ENCODE data around the gene TRIP6.
"Not testable (repeated sequence)": the region's sequence is repeated elsewhere in the genome, so short reads cannot be mapped to it uniquely, and the experiment has no call there.

The TRIP6 gene

DNA sequence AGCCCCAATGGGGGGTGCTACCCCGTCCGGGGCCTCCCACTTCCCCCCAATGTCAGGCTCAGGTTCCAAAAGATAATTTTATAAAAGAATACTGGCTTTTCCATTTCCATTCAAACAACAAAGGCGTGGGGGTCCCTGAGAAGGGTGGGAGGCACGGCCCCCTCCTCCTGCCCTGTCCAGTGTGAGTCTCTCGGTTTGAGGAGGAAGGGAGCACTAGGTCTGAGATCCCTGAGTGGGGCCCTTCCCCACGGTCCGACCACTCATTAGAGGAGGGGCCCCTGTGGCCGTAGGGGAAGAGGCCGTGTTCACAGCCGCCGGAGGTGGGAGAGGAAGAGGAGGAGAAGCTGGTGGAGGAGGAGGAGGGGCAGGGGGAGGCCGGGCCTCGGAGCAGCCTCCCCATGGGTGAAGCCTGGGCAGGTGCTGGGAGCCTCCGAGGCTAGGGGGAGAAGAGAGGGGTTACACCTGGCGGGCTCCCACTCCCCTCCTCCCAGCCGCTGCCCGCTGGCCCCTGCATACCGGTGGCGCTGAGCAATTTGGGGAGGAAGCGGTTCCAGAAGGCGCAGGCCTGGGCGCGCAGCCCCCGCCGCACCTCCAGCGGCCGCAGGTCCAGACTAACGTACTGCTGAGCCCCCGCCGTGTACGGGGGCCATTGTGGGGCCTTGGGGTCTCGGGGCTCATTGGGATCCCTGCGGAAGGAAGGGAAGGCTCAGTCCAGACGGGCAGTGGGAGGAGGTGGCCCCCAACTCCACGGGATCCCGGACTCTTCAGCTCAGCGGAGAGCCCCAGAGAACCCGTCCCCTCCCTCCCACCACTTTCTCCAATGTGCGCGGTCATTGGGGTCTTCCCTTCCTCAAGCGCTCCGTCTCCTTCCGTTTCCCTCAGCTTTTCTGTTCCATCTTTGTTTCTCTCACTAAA is 23.7 kb downstream of the TRIP6 start:
- peak; percentile 15 for DNase-seq (ENCODE audit: low spot score)

DNA sequence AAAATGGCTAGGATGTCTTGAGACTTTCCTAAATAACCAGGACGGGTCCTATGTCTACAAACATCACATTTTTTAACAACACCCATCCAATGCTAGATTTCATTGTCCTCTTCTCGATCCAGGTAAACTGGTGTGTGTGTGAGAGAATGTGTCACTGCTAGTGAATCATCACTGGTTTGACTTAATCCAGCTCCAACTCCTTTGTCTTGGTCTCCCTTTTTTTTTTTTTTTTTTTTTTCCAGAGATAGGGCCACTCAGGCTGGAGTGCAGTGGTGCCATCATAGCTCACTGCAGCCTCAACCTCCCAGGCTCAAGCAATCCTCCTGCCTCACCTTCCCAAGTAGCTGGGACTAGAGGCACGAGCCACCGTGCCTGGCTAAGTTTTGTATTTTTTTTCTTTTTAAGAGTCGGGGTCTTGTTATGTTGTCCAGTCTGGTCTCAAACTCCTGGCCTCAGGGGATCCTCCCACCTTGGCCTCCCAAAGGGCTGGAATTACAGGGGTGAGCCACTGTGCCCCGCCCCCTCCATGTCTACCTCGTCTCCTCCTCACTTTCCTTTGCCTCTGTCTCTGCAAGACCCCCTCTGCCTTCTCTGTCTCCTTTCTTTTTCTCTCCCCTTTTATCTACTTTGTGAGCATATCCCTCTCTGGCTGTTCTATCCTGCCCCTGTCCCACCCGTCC is 24.5 kb downstream of the TRIP6 start:
- DNase-seq (ENCODE audit: low spot score), result peak; percentile 25

DNA sequence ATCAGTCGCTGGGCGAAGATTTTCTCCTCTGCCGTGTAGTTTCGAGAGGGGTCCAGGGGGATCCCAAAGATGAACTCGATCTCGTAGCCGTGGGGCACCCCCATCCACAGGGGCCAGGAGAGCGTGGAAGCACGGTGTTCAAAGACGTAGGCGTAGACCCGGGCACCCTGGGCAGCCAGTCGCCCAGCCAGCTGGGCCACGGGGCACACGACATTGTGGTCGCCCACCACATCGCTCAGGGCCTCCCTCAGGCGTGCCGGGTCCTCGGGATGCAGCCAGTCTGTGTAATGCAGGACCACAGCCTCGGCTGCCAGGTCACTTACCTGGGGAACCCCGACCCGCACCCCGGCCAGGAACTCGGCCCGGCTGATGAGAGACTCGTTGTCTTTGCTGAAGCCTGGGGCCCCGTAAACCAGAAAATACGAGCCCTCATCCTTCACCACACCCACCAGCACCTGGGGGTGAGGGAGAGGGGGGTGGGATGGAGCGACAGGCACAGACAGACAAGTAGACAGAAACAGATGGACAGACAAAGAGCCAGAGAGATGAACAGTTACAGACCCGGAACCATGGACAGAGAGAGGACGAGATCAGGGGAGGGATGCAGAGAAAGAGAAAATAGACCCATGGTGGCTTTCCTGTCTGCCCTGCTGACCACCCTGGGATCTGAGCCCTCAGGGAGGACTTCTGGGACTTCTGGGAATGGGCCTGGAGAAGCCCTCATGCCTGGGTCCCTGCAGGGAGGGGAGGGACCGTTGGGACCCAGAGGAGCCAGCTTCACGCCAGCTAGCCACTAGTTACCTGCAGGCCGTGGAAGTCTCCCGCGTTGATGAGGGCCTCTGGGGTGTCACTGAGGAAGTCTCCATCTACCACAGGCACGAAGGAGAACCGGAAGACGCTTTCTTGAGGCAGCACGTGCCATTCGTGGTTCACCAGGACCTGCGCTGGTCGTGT is 25.5 kb downstream of the TRIP6 start:
- peak; percentile 3 for DNase-seq (ENCODE audit: low spot score)

DNA sequence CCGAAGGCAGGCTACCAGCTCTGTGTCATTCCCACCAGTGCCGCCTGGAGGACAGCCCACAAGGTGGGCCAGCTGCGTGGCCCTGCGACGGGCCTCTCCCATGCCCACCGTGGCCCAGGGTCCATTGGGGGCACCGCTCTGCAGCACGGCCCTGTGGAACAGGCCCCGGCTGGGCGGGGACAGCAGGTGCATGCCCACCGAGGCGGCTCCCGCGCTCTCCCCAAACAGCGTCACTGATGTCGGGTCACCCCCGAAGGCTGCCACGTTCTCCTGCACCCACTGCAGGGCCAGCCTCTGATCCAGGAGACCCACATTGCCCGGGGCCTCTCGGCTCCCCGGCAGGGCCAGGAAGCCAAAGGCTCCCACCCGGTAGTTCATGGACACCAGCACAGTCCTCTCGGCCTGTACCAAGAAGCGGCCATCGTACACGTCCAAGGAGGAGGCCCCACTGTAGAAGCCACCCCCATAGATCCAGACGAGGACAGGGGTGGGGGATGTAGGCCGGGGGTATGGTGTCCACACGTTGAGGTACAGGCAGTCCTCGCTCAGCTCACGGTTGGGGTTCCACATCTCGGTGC is 26.2 kb downstream of the TRIP6 start:
- DNase-seq (ENCODE audit: low spot score), result no peak

DNA sequence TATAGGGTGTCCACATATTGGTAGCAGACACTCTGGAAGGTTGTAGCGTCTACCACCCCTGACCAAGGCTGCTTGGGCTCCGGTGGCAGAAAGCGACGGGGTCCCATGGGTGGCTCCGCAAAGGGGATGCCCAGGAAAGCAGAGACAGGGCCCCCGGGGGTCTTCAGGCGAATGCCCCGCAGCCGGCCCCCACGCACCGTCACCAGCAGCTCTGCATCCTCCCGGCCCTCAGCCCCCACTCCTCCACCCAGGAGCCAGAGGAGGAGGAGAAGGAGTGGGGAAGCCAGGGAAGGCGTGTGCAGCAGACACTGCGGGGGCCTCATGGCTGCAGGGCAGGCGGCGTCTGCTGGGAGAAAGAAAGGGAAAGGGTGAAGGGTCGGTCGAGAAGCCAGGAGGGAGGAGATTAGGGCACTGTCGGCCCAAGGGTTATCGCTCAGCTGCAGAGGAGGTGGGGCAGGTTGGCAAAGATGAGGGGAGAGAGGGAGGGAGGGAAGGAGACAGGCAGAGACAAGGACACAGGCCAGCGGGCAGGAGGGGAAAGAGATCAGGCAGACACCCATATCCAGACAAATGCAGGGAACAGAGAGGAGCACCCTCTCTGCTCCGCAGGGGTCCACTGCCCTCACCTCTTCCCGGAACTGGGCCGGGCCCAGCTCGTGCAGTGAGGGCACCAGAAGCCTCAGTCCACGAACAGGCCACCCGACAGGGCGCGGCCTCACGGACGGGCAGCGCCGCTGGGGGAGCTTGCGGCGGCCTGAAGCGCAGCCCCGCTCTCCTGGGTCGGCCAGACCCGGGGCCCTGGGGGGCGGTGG is 26.9 kb downstream of the TRIP6 start:
- DNase-seq (ENCODE audit: low spot score), result peak; percentile 5

DNA sequence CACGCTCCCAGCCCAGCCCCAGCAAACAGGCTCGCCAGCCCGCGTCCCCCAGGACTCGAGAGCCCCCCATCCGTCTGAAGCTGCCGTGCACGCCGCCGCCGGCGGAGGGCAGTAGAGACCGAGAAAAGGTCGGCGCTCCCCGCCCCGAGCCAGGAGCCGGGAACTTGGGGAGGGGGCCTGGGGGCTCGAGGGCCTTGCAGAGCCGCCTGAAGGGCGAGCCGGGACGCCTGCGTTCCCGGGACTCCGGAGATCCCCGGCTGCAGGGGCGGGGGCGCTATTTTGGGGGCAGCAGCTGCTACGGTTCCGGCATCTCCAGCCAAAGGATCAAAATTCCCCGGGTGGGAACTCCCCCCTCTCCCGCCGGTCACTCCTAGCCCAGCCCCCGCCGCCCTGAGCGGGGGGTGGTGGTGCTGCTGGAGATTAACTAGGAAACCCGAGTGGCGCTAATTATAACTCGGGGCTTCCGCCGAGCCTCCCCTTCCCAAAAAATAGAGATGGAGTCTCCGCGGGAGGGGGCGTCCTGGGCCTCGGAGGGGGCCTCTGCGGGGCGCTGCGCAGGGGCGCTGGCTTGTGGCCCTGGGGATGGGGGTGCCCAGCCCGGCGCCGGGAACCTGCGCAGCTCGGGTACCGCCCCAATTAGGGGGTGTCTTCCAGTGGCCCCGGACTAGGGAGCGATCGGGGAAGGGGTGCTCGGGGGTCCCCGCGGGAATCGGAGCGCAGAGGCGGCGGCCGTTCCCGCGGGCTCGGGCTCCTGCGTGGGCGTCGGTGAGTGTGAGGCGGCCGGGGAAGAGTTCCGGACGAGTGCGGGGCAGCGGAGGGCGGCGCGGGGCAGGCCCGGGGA is 27.9 kb downstream of the TRIP6 start:
- DNase-seq (ENCODE audit: low spot score), result peak; percentile 70

DNA sequence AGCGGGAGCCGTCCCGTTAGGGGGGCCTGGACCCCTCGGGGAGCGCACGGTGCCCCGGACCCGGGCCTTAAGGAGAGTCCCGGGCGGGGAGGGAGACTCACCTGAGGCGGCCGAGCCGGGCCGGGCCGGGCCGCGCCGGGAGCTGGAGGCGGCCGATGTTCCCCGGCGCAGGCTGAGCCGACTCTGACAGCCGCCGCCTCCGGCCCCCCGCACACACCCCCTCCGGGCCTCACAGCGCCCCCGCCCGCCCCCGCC is 28.4 kb downstream of the TRIP6 start, which contains the start of gene ACHE:
TSS of gene ACHE (minus strand) at position 188 of the 255 bp plus-strand sequence. CDS start 1,656 bp downstream, outside the sequence.
- DNase-seq (ENCODE audit: low spot score), result no peak

DNA sequence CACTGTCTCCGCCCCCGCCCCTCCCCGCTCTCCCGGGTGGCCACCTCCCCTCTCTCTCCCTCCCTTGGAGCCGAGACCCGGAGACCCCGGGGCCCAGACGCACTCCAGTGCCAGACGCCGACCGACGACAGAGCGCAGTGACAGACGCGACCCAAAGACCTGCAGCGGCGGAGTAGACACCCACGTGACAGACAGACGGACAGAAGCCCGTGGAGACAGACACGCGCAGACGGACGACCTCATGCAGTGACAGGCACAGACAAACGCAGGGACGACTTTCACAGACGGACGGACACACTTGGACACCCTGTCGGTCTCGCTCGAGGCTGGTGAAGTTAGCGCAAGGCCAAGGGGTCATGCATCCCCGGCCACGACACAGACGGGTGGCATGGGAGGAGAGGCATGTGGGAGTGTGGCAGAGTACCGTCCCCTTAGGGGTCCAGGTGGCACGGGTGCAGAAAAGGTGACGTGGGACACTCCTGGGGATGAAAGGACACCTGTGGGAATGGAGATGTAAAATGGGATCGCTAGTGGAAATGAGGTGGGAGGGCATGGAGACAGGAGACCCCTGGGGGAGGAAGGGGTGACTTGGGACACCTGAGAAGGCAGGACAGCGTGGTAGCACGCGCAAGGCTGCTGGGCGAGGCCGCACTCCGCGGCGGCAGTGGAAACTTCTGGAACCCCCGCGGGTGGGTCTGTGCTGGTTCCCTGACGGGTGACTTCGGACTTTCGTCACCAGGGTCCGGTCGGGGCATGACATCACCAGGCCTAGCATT is 29.0 kb downstream of the TRIP6 start:
- DNase-seq (ENCODE audit: low spot score), result no peak

DNA sequence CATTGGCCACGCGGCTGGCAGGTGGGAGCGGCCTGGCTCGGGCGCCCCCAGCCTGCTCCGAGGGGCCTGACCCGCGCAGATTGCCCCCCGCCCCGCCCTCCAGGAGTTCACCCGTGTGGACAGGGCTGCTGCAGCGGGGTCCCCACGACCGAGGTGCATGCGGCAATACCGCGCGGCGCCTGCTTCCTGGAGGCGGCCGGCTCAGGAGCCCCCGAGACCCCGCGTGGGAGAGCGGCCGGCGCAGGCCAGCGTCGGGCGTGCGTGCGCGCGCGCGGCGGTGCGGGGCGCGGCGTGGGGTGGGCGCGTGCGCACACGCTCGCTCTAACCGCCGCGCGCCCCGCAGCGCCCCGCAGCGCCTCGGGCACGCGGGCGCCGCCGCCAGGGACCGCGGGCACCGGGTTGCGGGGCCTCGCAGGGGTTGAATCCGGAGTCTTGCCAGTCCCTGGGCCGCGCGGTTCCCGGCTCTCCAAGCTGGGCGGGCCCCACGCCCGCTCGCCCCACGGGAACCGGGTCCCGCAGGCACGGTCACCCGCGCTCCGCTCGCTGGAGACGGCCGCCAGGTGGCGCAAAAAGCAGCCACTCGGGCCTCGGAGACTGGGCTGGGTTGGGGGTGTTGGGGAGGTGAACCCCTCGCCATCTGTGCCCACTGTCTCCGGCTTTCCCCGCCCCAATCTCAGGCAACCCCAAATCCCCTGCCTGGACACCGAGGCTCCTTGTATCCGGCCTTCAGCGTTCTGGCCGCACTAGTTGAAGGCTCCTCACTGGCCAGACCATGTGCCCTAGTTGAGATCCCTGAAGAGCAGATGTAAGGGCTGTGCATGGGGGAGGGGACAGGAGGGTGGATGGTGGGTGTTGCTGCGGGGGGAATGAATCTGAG is 29.8 kb downstream of the TRIP6 start:
- peak; percentile 63 for DNase-seq (ENCODE audit: low spot score)

DNA sequence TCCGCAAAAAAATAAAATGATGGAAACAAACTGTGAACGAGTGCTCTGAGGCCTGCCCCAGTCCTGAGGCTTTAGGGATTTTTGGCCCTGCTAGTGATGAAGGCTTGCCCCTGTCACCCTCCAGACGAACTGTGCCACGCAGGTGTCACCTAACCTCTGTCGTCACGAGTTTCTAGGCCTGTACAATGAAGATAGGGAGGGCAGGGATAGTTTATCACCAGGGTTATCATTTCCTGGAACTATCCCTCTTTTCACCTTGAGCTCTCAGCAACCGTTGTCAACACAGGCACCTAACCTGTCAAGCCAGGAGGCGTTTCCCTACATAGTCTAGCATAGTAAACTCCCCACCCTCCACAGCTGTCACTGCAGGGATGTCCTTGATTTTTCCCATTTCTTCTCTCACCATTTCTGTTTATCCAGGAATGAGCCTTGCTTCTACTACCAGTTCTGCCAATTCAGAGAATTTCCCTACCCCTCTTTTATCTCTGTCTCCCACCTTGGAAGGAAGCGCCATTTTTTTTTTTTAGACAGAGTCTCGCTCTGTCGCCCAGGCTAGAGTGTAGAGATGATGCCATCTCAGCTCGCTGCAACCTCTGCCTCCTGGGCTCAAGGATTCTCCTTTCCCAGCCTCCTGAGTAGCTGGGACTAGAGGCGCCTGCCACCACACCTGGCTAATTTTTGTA is 30.7 kb downstream of the TRIP6 start:
- DNase-seq (ENCODE audit: low spot score), result no peak

DNA sequence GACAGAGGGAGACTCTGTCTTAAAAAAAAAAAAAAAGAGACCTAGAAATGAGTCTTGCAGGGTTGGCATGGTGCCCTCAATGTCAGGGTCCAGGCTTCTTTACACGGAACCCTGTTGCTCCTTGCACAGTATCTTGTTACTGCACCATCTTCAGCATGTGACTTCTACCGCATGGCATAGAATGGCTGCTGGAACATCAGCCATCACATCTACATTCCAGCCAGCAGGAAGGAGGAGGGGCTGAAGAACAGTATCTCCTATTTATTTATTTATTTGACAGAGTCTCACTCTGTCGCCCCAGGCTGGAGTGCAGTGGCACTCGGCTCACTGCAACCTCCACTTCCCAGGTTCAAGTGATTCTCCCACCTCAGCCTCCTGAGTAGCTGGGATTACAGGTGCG is 32.2 kb downstream of the TRIP6 start:
- DNase-seq (ENCODE audit: low spot score), result no peak

DNA sequence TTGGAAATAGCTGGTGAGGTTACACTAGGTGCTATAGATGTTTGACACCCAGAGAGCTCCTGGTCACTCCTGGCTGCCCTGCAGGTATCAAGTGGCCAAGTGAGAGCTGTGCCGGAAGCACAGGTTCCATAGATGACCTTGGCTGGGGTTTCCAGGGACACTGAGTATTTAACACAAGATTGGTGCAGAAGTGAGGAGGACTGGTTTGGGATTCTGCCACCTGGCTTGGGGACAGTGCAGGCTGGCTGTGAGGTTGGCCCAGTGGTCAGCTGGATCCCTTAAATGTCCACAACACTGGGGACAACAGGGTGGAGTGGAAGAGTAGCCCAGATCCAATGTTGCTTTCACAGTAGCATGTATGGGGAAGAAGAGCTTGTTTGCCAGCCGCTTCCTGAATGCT is 33.8 kb downstream of the TRIP6 start:
- DNase-seq (ENCODE audit: low spot score), result no peak

DNA sequence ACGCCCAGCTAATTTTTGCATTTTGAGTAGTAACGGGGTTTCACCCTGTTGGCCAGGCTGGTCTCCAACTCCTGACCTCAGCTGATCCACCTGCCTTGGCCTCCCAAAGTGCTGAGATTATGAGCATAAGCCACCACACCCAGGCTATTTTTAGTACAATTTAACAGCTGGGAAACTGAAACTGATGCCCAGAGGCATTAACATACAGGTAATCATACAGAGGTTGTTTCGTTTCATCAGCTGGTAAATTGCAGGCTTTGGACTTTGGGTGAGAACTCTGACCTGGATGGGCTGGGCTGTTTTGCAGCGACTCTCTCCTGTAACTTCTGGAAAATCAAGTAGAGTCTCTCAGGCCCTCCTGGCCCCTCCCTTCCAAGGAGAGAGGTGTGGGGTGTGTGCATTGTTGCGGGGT is 34.7 kb downstream of the TRIP6 start:
- DNase-seq (ENCODE audit: low spot score), result peak; percentile 2

DNA sequence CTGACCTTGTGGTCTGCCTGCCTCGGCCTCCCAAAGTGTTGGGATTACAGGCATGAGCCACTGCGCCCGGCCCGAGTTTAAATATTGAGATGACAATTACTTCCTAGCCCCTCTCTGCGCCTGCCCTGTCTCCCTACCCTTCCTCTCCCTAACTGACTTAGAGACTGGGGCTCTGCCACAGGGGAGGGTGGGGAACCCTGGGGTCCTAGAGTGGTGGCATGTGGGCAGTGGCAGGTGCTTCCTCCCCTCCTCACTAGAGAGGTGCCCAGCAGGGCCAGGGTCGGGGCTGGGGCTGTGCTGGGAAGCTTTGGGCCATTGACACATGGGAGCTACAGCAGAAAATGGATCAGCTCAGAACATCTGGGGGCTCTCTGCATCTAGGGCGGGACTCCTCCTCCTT is 35.5 kb downstream of the TRIP6 start:
- DNase-seq (ENCODE audit: low spot score), result peak; percentile 1

DNA sequence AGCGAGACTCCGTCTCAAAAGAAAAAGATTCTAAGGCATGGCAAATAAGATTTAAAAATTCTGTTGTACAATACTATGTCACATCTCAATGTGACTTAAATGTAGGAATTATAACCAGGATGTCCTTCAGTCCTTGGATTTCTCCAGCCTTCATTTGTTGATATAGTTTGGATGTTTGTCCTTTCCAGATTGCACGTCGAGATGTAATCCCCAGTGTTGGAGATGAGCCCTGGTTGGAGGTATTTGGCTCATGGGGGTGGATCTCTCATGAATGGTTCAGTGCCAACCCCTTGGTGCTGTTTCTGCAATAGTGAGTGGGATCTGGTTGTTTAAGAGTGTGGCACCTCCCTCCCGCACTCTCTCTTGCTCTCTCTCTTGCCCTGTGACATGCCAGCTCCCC is 41.3 kb downstream of the TRIP6 start:
- no peak for DNase-seq (ENCODE audit: low spot score)

DNA sequence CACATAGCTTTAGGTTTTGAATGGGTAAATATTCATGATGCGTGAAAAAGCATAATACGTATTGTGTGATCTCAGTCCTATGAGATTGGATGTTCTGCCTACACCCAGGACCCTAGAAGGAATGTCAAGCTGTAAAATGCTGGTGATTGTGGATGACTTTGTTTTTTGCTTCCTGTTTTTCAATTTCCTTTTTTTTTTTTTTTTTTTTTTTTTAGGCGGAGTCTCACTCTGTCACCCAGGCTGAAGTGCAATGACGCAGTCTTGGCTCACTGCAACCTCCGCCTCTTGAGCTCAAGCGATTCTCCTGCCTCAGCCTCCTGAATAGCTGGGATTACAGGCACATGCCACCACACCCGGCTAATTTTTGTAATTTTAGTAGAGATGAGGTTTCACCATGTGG is 43.3 kb downstream of the TRIP6 start:
- DNase-seq (ENCODE audit: low spot score), result not testable (repeated sequence)

DNA sequence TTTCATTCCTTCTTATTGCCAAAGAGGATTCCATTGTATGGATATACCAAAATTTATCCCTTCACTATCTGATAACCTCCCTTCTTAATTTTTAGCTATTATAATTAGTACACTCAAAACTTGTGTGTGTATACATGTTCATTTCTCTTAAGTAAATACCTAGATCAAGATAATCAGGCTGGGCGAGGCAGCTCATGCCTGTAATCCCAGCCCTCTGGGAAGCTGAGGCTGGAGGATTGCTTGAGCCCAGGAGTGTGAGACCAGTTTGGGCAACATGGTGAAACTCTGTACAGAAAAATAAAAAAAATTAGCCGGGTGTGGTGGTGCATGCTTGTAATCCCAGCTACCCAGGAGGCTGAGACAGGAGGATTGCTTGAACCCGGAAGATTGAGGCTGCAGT is 44.3 kb downstream of the TRIP6 start:
- DNase-seq (ENCODE audit: low spot score), result no peak
